ENCODE measurements around the gene NPC2.

DNA sequence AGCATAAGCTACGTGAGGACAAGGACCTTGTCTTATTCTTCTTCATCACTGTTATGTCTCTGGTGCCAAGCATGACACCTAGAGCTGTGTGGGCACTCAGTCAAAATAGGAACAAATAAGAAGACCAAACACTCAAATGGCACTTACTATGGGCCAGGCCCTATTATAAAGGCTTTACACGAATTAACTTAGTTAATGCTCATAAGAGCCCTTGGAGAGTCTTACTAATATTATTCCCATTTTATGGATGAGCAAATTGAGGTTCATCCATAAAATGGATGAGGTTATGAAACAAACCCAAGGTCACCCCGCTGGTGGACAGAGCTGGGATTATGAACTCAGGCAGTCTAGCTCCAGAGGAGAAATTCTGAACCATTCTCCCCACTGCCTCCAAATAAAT lies 48.1 kb upstream of the NPC2 start:
- TF ChIP-seq ELF4 (IDR thresholded peaks at IDR 0.05) (no peak), ARNT (IDR thresholded peaks at IDR 0.05) (no peak)

All from HEK293T (cell line).